ENCODE results near the gene PROK2. TPM values are rescaled to one million over a fixed set of nuclear protein-coding genes. Genes with fewer than 3 reads are reported as not detected.
A peak's percentile ranks its signal among the peaks of the same experiment; 100 is the strongest.

Gene PROK2
- total RNA-seq, 6 experiments from 2014 or later = 0.31 to 0.78 (median 0.47) TPM

DNA sequence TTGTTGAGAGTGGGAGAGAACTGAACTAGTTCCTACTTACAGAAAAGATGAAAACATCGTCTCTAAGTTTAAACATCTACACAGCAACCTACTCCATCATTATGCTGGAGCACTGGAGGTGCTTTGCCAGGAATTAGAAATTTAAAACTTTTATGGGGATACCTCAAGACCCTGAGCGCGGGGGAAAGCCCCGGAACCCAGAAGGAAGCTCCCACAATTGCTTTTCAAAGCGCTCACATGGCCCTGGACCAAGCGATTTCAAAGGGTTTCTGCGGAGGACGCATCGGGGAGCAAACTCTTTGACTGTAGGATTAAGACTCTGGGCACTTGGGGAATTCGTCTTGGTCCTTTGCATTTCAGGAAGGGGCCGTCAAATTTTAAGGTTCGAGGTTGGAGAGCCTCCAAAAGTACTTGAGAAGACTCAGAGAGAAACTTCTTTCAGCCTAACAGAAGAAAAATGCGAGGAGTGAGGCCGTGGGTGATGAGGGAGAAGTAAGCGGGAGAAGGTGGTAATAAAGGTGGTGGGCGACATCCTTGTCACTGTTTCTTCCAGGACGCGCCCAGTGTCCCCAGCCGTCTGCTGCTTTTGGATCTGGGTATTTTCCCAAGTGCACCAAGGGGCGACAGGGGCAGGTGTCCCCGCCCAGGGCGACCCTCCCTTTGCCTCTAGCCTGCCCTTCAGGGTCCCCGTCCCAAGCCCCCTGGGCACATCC is 591 bp downstream of the PROK2 start:
- ATAC-seq = no peak

DNA sequence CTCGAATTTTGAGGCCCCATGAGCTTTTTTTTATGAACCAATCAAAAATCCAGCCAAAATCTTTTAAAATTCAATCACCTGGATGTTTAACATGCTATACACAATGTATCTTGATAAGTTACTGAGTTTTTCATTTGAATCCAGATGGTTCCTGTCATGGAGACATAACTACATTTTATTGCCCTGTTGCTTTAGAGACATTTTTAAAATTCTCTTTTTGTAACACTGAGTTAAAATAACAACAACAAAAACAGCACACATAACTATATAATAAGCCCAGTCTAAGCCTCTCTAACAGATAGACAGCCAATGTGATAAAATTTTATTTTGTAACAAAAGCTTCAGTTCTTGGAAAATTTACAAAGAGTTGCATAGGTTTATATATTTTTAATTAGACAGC is 1.8 kb downstream of the PROK2 start:
- intact Hi-C loops (cut with DNase I) = no loop called here
- ATAC-seq (no peak), DNase-seq (no peak)
- Histone ChIP-seq H3K9me3 (no peaks in the 10 kb centered on the region), H3K4me1 (peaks cover 0 to 9% (median 0%) of the 10 kb centered on the region in 4 donors), H3K4me3 (no peak overlapping the region), H3K36me3 (no peaks in the 10 kb centered on the region), H3K27me3 (peaks cover 9 to 18% of the 10 kb centered on the region in 2 donors), H3K27ac (no peak overlapping the region)
- TF ChIP-seq, protein P1, sequence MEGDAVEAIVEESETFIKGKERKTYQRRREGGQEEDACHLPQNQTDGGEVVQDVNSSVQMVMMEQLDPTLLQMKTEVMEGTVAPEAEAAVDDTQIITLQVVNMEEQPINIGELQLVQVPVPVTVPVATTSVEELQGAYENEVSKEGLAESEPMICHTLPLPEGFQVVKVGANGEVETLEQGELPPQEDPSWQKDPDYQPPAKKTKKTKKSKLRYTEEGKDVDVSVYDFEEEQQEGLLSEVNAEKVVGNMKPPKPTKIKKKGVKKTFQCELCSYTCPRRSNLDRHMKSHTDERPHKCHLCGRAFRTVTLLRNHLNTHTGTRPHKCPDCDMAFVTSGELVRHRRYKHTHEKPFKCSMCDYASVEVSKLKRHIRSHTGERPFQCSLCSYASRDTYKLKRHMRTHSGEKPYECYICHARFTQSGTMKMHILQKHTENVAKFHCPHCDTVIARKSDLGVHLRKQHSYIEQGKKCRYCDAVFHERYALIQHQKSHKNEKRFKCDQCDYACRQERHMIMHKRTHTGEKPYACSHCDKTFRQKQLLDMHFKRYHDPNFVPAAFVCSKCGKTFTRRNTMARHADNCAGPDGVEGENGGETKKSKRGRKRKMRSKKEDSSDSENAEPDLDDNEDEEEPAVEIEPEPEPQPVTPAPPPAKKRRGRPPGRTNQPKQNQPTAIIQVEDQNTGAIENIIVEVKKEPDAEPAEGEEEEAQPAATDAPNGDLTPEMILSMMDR (IDR thresholded peaks at IDR 0.05) = no peak
- no peak for TF ChIP-seq POLR2A (IDR thresholded peaks at IDR 0.05)
- 40% methylated on average over 1 of the region's 1 CpG for WGBS (ENCODE audit: insufficient coverage, low coverage, low lambda C conversion rate, missing lambda C conversion rate)

More for the DNA sequence above, 591 bp downstream of the PROK2 start:
- DNase-seq = no peak
- Histone ChIP-seq H3K4me1 (peaks cover 0 to 9% (median 0%) of the 10 kb centered on the region in 4 donors), H3K36me3 (no peaks in the 10 kb centered on the region), H3K9me3 (no peaks in the 10 kb centered on the region), H3K27me3 (peaks cover 9 to 18% of the 10 kb centered on the region in 2 donors), H3K4me3 (peak overlapping the region in 1 of 3 donors; percentile 29), H3K27ac (no peak overlapping the region)
- TF ChIP-seq POLR2A (IDR thresholded peaks at IDR 0.05) = no peak
- TF ChIP-seq, protein P1 (IDR thresholded peaks at IDR 0.05) = no peak
- 5% methylated on average over 19 of the region's 23 CpGs for WGBS (ENCODE audit: insufficient coverage, low coverage, low lambda C conversion rate, missing lambda C conversion rate)
- intact Hi-C loops (cut with DNase I) = no loop called here

DNA sequence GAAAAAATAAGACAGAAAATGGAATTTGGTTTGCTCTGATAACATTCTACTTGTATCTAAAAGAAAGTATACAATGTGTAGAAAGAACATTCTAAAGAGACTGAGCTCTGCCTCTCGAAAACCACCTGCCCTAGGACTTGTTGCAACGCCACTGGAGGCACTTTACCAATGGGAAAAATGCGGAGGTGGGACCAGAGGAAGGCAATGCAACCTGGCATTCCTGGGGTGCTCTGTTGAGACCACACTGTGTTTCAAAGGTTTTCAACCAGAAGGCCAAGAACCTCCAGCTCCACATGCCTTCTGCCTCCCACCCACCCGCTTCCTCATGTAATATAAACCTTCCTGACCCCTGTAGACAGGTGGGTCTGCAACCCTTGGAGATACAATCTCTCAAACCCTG is 4.5 kb downstream of the PROK2 start:
- ATAC-seq (no peak), DNase-seq (no peak)
- Histone ChIP-seq H3K27me3 (peaks cover 9 to 18% of the 10 kb centered on the region in 2 donors), H3K4me3 (no peak overlapping the region), H3K36me3 (no peaks in the 10 kb centered on the region), H3K9me3 (no peaks in the 10 kb centered on the region), H3K4me1 (peaks cover 0 to 9% (median 0%) of the 10 kb centered on the region in 4 donors), H3K27ac (no peak overlapping the region)
- intact Hi-C loops (cut with DNase I) = no loop called here
- no peak for TF ChIP-seq POLR2A (IDR thresholded peaks at IDR 0.05)
- TF ChIP-seq, protein P1 (IDR thresholded peaks at IDR 0.05) = no peak
- WGBS (ENCODE audit: insufficient coverage, low coverage, low lambda C conversion rate, missing lambda C conversion rate) = 50% methylated on average over 4 of the region's 4 CpGs

DNA sequence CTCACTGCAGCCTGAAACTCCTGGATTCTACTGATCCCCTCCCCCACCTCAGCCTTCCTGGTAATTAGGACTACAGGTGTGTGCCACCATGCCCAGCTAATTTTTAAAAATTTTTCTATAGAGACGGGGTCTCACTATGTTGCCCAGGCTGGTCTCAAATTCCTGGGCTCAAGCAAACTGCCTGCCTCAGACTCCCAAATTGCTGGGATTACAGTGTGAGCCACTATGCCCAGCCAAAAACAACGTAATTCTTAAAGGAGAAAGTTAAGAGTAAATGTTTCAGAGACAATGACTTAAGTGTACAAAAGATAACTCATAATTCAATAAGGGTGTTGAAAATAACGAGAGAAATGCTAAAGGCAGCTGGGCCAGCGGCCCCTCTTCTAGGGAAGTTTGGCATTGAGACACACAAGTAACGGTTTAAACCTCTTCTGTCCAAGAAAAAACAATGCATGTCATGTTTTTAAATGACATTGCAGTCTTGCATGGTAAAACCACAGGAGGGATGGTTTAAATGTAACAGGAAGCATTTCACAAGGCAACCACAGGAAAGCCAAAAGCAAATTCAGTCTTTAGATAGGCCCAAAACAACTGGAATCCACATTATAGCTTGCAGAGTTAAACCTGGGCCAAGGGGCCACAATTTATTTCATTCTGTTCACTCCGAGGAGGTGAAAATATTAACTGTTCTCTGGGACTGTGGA is 5.1 kb downstream of the PROK2 start:
- ATAC-seq (no peak), DNase-seq (no peak)
- H3K36me3 ChIP-seq = no peaks in the 10 kb centered on the region
- no peak overlapping the region for H3K4me3 ChIP-seq
- intact Hi-C loops (cut with DNase I) = no loop called here
- 38% methylated on average over 6 of the region's 6 CpGs for WGBS (ENCODE audit: insufficient coverage, low coverage, low lambda C conversion rate, missing lambda C conversion rate)
- no peaks in the 10 kb centered on the region for H3K9me3 ChIP-seq
- peaks cover 9 to 18% of the 10 kb centered on the region in 2 donors for H3K27me3 ChIP-seq
- H3K4me1 ChIP-seq = peaks cover 0 to 7% (median 0%) of the 10 kb centered on the region in 4 donors
- no peak overlapping the region for H3K27ac ChIP-seq
- TF ChIP-seq, protein P1 (IDR thresholded peaks at IDR 0.05) = no peak
- TF ChIP-seq POLR2A (IDR thresholded peaks at IDR 0.05) = no peak

All from right lobe of liver (tissue), 6 donors.